BJ (cell line): ENCODE results near the gene INSIG1. TPM values are rescaled to one million over a fixed set of nuclear protein-coding genes. Genes with fewer than 3 reads are reported as not detected.

Experiments
- CTCF ChIA-PET: fragments of 350-600 bp; formaldehyde crosslinking; extraction: SDS; loops from one replicate; lab custom pipeline; 2021; ENCODE audit warnings: antibody characterized with exemption, inconsistent platforms; lab: Yijun Ruan, JAX
- POLR2A ChIA-PET: fragments of 300-600 bp; sonication (Branson Sonifier 250); formaldehyde crosslinking; extraction: SDS; loops from one replicate; lab custom pipeline; 2021; ENCODE audit warnings: antibody characterized with exemption; lab: Charles Lee
- DNase-seq: peaks from one replicate; pipeline ENCODE4 v3.0.0-alpha.2; 2011; ENCODE audit warnings: low read depth
- H3K27me3 ChIP-seq: 2 replicates; pipeline ENCODE4 v1.6.0; 2011; ENCODE audit warnings: low read length; ENCODE audit not compliant: control insufficient read depth, insufficient read depth
- H3K36me3 ChIP-seq: 2 replicates; pipeline ENCODE4 v1.5.1; 2011; ENCODE audit warnings: low read length; ENCODE audit not compliant: control insufficient read depth, insufficient read depth
- H3K4me3 ChIP-seq: 2 replicates; pipeline ENCODE4 v1.5.1; 2011; ENCODE audit warnings: low read depth, mild to moderate bottlenecking, control low read depth, low read length
- polyA plus RNA-seq: library from polyadenylated mRNA; depleted of rRNA; stranded (reverse); fragments of >200 nt; gene quantifications from 2 replicates; pipeline ENCODE4 v1.2.3, GENCODE V29; 2011
- TF ChIP-seq, protein P1 (sequence below): IDR thresholded peaks from 2 replicates; pipeline ENCODE4 v1.5.1; 2011; ENCODE audit warnings: low read depth, mild to moderate bottlenecking, control low read depth, inconsistent platforms, low read length, moderate library complexity; ENCODE audit not compliant: insufficient read depth

INSIG1 gene
- polyA plus RNA-seq, 1 experiment = 11.0 TPM

DNA sequence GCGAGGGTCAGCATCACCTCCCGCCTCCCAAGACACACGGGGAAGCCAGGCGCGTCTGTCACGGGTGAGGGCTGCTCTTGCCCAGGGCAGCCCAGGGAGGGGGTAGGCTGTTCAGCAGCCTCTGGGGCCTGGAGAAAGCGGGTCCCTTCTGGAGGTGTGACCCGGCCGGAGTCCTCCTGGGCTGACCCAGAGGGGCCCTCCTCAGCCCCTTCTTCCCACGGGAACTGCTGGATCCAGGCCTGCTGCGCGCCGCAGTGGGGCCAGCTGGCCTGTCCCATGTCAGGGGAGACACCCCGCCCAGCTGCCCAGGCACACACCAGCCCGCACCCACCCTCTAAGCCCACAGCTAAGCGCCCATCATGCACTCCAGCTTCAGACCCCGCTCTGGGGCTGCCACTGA is 41.8 kb downstream of the INSIG1 start:
- ChIA-PET POLR2A (no interaction called here), CTCF (no interaction called here)
- DNase-seq = no peak

GRCh38 chr7:155340071-155340531 is 42.4 kb downstream of the INSIG1 start:
- Histone ChIP-seq H3K36me3 (no peaks in the 10 kb centered on the region), H3K4me3 (no peak overlapping the region), H3K27me3 (peaks cover 1% of the 10 kb centered on the region; the same call in 1 of the 2 replicates)
- CTCF ChIA-PET = no interaction called here
- POLR2A ChIA-PET = no interaction called here
- TF ChIP-seq, protein P1, sequence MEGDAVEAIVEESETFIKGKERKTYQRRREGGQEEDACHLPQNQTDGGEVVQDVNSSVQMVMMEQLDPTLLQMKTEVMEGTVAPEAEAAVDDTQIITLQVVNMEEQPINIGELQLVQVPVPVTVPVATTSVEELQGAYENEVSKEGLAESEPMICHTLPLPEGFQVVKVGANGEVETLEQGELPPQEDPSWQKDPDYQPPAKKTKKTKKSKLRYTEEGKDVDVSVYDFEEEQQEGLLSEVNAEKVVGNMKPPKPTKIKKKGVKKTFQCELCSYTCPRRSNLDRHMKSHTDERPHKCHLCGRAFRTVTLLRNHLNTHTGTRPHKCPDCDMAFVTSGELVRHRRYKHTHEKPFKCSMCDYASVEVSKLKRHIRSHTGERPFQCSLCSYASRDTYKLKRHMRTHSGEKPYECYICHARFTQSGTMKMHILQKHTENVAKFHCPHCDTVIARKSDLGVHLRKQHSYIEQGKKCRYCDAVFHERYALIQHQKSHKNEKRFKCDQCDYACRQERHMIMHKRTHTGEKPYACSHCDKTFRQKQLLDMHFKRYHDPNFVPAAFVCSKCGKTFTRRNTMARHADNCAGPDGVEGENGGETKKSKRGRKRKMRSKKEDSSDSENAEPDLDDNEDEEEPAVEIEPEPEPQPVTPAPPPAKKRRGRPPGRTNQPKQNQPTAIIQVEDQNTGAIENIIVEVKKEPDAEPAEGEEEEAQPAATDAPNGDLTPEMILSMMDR = no peak
- DNase-seq = no peak

More for the DNA sequence above, 41.8 kb downstream of the INSIG1 start:
- Histone ChIP-seq H3K27me3 (peaks cover 1% of the 10 kb centered on the region; the same call in 1 of the 2 replicates), H3K4me3 (no peak overlapping the region), H3K36me3 (no peaks in the 10 kb centered on the region)
- TF ChIP-seq, protein P1 = no peak

DNA sequence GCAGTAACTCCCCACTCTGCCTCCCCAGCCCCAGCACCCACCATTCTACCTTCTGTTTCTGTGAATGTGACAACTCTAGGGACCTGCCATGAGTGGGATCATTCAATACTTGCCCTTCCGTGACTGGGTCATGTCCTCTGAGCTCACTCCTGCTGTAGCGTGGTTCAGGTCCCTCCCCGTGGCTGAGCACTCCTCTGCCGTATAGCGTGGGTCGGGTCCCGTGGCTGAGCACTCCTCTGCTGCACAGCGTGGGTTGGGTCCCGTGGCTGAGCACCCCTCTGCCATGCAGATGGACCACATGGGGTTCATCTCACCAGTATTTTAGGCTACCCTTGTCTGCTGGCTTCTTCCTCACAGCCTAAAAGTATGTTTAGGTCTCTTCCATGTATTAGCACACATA is 43.0 kb downstream of the INSIG1 start:
- Histone ChIP-seq H3K36me3 (no peaks in the 10 kb centered on the region), H3K27me3 (peaks cover 1% of the 10 kb centered on the region; the same call in 1 of the 2 replicates), H3K4me3 (no peak overlapping the region)
- no peak for DNase-seq
- CTCF ChIA-PET = no interaction called here
- TF ChIP-seq, protein P1 = no peak
- POLR2A ChIA-PET = no interaction called here

DNA sequence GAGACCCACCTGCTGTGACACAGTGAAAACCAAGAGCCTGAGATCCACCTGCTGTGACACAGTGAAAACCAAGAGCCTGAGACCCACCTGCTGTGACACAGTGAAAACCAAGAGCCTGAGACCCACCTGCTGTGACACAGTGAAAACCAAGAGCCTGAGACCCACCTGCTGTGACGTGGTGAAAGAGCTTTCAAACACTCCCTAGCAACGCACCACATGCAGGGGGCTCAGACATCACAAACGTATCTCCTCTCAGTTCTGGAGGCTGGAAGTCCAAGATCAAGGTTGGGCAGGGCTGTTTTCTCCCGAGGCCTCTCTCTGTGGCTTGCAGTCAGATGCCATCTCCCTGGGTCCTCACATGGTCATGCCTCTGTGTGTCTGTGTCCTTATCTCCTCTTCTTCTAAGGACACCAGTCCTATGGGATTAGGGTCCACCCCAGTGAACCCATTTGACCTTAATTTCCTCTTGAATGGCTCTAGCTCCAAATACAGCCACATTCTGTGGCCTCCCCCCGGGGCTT is 43.8 kb downstream of the INSIG1 start:
- CTCF ChIA-PET = interaction anchor here (2.5 to 4.1 kb wide), 2 partner anchors 151 to 414 kb away, joined by 10 to 84 read pairs; no protein-coding TSS in a partner anchor
- H3K4me3 ChIP-seq = no peak overlapping the region
- POLR2A ChIA-PET = no interaction called here
- H3K27me3 ChIP-seq = peaks cover 1% of the 10 kb centered on the region; the same call in 1 of the 2 replicates
- no peak for DNase-seq
- TF ChIP-seq, protein P1 = no peak
- no peaks in the 10 kb centered on the region for H3K36me3 ChIP-seq

GRCh38 chr7:155342313-155342712 is 44.6 kb downstream of the INSIG1 start:
- H3K27me3 ChIP-seq = 0 out of 2 replicates have a peak, but pooled peaks cover 1% of the 10 kb centered on the region
- no peak for DNase-seq
- ChIA-PET CTCF (interaction anchor here (2.5 to 4.1 kb wide), 2 partner anchors 152 to 414 kb away, joined by 10 to 84 read pairs; no protein-coding TSS in a partner anchor), POLR2A (no interaction called here)
- TF ChIP-seq, protein P1 = no peak
- no peak overlapping the region for H3K4me3 ChIP-seq
- no peaks in the 10 kb centered on the region for H3K36me3 ChIP-seq
